T-helper 1 cell treated with Interleukin-12 subunit alpha and Interleukin-12 subunit beta and Interleukin-4 antibody, amounts not matched to agents 30 μg/mL and 1 μg/mL, for 36 hours (primary cell): Measurements from ENCODE around the gene ST7L.
"Not testable (repeated sequence)": the region's sequence is repeated elsewhere in the genome, so short reads cannot be mapped to it uniquely, and the experiment has no call there.

ENCODE experiments used
- H3K27ac Mint-ChIP-seq: one replicate; pipeline ENCODE4 v1.8.0; 2021; ENCODE audit warnings: mild to moderate bottlenecking, mixed read lengths
- H3K27me3 Mint-ChIP-seq: one replicate; pipeline ENCODE4 v1.8.0; 2021; ENCODE audit warnings: low read depth, mixed read lengths
- H3K36me3 Mint-ChIP-seq: one replicate; pipeline ENCODE4 v1.8.0; 2021; ENCODE audit warnings: low read depth, mixed read lengths
- H3K4me1 Mint-ChIP-seq: one replicate; pipeline ENCODE4 v1.8.0; 2021; ENCODE audit warnings: low read depth, mixed read lengths
- H3K4me3 Mint-ChIP-seq: one replicate; pipeline ENCODE4 v1.8.0; 2021; ENCODE audit warnings: mild to moderate bottlenecking, moderate library complexity, mixed read lengths
- H3K9me3 Mint-ChIP-seq: one replicate; pipeline ENCODE4 v1.8.0; 2021; ENCODE audit warnings: mixed read lengths

ST7L gene

GRCh38 chr1:112628516-112628915, 9.6 kb upstream of the ST7L start:
- Mint-ChIP-seq H3K27me3 (no peaks in the 10 kb centered on the region), H3K4me1 (peaks cover 60% of the 10 kb centered on the region), H3K36me3 (peaks cover 31% of the 10 kb centered on the region), H3K4me3 (no peak overlapping the region), H3K27ac (no peak overlapping the region), H3K9me3 (no peaks in the 10 kb centered on the region)

DNA sequence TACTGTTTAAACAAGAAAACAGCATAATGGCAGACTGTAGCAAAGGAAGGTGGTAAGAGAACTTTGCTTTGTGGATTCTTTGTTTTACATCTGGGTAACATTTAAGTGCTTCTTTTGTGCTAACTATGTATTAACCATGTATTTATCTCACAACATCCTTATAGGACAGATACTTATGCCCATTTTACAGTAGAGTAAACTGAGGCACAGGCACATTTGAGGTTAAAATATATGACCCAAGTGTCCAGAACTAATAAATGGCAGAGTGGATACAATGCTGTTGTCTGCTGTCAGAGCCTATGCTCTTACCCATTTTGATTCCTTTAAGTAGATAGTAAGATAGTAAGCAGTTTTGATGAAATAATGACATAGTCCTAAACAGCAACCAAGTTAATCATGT, 7.9 kb upstream of the ST7L start:
- H3K36me3 Mint-ChIP-seq, result peaks cover 38% of the 10 kb centered on the region
- H3K4me3 Mint-ChIP-seq, result no peak overlapping the region
- no peak overlapping the region for H3K27ac Mint-ChIP-seq
- H3K4me1 Mint-ChIP-seq, result peaks cover 58% of the 10 kb centered on the region
- H3K9me3 Mint-ChIP-seq, result no peaks in the 10 kb centered on the region
- H3K27me3 Mint-ChIP-seq, result no peaks in the 10 kb centered on the region

GRCh38 chr1:112626193-112626592, 7.3 kb upstream of the ST7L start:
- H3K4me1 Mint-ChIP-seq, result peaks cover 59% of the 10 kb centered on the region
- no peak overlapping the region for H3K4me3 Mint-ChIP-seq
- no peak overlapping the region for H3K27ac Mint-ChIP-seq
- no peaks in the 10 kb centered on the region for H3K9me3 Mint-ChIP-seq
- peaks cover 38% of the 10 kb centered on the region for H3K36me3 Mint-ChIP-seq
- H3K27me3 Mint-ChIP-seq, result no peaks in the 10 kb centered on the region

GRCh38 chr1:112625696-112626095, 6.8 kb upstream of the ST7L start:
- H3K9me3 Mint-ChIP-seq, result no peaks in the 10 kb centered on the region
- no peak overlapping the region for H3K27ac Mint-ChIP-seq
- peaks cover 58% of the 10 kb centered on the region for H3K4me1 Mint-ChIP-seq
- H3K27me3 Mint-ChIP-seq, result no peaks in the 10 kb centered on the region
- no peak overlapping the region for H3K4me3 Mint-ChIP-seq
- H3K36me3 Mint-ChIP-seq, result peaks cover 37% of the 10 kb centered on the region

- H3K9me3 Mint-ChIP-seq, H3K27me3 Mint-ChIP-seq, H3K4me3 Mint-ChIP-seq: not testable (repeated sequence)
- Mint-ChIP-seq H3K36me3 (peaks cover 39% of the 10 kb centered on the region), H3K27ac (peak overlapping the region; percentile 67), H3K4me1 (peaks cover 55% of the 10 kb centered on the region)
Observed at GRCh38 chr1:112624493-112624892, 5.6 kb upstream of the ST7L start.

- peak overlapping the region; percentile 99 for H3K4me3 Mint-ChIP-seq
- peaks cover 23% of the 10 kb centered on the region for H3K36me3 Mint-ChIP-seq
- H3K27me3 Mint-ChIP-seq, result no peaks in the 10 kb centered on the region
- H3K9me3 Mint-ChIP-seq, result no peaks in the 10 kb centered on the region
- H3K4me1 Mint-ChIP-seq, result peaks cover 44% of the 10 kb centered on the region
- H3K27ac Mint-ChIP-seq, result peak overlapping the region; percentile 100
Observed at GRCh38 chr1:112620377-112620695, 1.4 kb upstream of the ST7L start.

GRCh38 chr1:112619518-112620376, 806 bp upstream of the ST7L start, which contains the start of gene CAPZA1:
Gene CAPZA1 (plus strand): TSS chr1:112619832. CDS start chr1:112619845, 13 bp downstream.
- peak within 1 kb of the TSS; percentile 100 for H3K27ac Mint-ChIP-seq
- peaks cover 18% of the 10 kb centered on the region for H3K36me3 Mint-ChIP-seq
- no peaks in the 10 kb centered on the region for H3K9me3 Mint-ChIP-seq
- peaks cover 38% of the 10 kb centered on the region for H3K4me1 Mint-ChIP-seq
- no peaks in the 10 kb centered on the region for H3K27me3 Mint-ChIP-seq
- H3K4me3 Mint-ChIP-seq, result peak within 1 kb of the TSS; percentile 99

GRCh38 chr1:112618114-112618720, 724 bp downstream of the ST7L start:
- Mint-ChIP-seq H3K4me1 (peaks cover 31% of the 10 kb centered on the region), H3K27me3 (no peaks in the 10 kb centered on the region), H3K27ac (peak overlapping the region; percentile 100), H3K36me3 (peaks cover 19% of the 10 kb centered on the region), H3K4me3 (peak overlapping the region; percentile 99), H3K9me3 (no peaks in the 10 kb centered on the region)

- no peak overlapping the region for H3K27ac Mint-ChIP-seq
- no peaks in the 10 kb centered on the region for H3K27me3 Mint-ChIP-seq
- peaks cover 9% of the 10 kb centered on the region for H3K36me3 Mint-ChIP-seq
- H3K9me3 Mint-ChIP-seq, result no peaks in the 10 kb centered on the region
- H3K4me3 Mint-ChIP-seq, result no peak overlapping the region
- H3K4me1 Mint-ChIP-seq, result peaks cover 21% of the 10 kb centered on the region
Observed at GRCh38 chr1:112614460-112615065, 4.4 kb downstream of the ST7L start.

GRCh38 chr1:112605633-112606327, 13.2 kb downstream of the ST7L start:
- Mint-ChIP-seq H3K27me3 (no peaks in the 10 kb centered on the region), H3K4me3 (no peak overlapping the region), H3K27ac (no peak overlapping the region), H3K4me1 (peaks cover 10% of the 10 kb centered on the region), H3K36me3 (peaks cover 20% of the 10 kb centered on the region), H3K9me3 (no peaks in the 10 kb centered on the region)

GRCh38 chr1:112603541-112603940, 15.4 kb downstream of the ST7L start:
- no peak overlapping the region for H3K27ac Mint-ChIP-seq
- H3K27me3 Mint-ChIP-seq, result no peaks in the 10 kb centered on the region
- H3K9me3 Mint-ChIP-seq, result no peaks in the 10 kb centered on the region
- peaks cover 7% of the 10 kb centered on the region for H3K4me1 Mint-ChIP-seq
- H3K4me3 Mint-ChIP-seq, result no peak overlapping the region
- H3K36me3 Mint-ChIP-seq, result peaks cover 18% of the 10 kb centered on the region

DNA sequence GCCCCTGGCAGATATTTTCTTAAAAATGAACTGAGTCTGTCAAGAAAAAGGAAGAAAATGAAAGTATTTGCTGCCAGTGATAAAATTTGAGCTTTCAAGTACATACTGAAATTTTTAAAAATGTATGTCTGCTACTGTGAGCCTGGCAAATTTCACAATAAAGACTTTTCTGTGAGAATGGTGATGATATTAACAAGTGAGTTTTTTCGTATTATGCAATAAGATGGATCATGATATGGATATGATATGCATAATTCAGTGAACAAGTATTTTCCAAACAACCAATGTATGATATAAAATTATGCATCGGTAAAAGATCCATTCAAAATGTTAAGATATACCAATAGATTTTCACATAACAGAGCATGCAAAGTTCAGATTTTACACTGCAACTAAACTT, 15.9 kb downstream of the ST7L start:
- H3K9me3 Mint-ChIP-seq, result no peaks in the 10 kb centered on the region
- H3K27ac Mint-ChIP-seq, result no peak overlapping the region
- H3K4me3 Mint-ChIP-seq, result no peak overlapping the region
- no peaks in the 10 kb centered on the region for H3K27me3 Mint-ChIP-seq
- H3K4me1 Mint-ChIP-seq, result peaks cover 7% of the 10 kb centered on the region
- peaks cover 16% of the 10 kb centered on the region for H3K36me3 Mint-ChIP-seq

DNA sequence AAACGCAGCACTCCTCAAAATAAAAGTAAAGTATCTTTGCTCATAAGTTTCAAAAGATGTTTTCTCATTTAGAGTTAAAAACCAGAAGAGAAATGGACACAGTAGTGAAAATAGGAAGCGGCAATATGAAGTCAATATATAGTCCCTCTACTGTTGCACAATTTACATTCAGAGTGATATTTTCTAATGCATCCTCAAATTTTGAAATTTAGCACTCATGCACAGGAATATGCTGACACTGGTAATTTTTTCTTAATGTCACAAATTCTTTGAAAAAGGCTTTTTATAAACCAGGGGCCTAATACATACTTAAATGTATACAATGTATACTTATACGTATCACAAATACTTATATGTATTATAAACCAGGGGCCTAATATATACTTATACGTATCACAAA, 19.5 kb downstream of the ST7L start:
- Mint-ChIP-seq H3K4me1 (no peaks in the 10 kb centered on the region), H3K4me3 (no peak overlapping the region), H3K27ac (no peak overlapping the region), H3K27me3 (no peaks in the 10 kb centered on the region), H3K9me3 (no peaks in the 10 kb centered on the region), H3K36me3 (peaks cover 8% of the 10 kb centered on the region)

DNA sequence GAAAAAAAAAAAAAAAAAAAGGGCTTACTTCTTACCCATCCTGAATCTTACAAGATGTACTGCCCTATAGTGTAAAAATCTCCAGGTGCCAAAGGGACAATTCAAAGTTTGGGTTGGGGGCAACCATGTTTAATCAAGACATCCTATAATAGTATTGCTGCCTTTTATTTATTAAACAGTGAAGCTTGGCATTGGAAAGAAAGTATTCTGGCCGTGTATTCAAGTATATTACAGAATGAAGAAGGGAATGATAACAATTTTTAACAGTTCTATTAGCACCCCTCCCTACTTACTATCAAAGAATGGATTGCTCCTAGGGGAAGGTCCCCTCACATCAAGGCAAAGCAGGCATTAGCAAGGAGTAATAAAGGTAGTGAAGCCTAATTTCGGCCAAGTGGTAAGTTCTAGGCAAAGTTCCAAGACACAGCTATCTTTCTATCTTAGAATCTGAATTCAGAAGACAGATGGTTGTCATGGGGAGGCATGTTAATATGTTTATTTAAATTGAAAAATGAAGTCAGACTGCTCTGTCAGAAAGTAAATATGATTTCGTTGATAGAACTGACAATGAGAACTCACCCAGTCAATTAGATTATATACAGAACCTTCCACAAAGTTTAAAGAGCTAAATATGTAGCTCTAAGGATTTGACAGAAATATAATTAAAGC, 24.6 kb downstream of the ST7L start:
- H3K4me1 Mint-ChIP-seq, result no peaks in the 10 kb centered on the region
- H3K9me3 Mint-ChIP-seq, result peaks cover 10% of the 10 kb centered on the region
- peaks cover 9% of the 10 kb centered on the region for H3K36me3 Mint-ChIP-seq
- no peak overlapping the region for H3K4me3 Mint-ChIP-seq
- H3K27me3 Mint-ChIP-seq, result no peaks in the 10 kb centered on the region
- H3K27ac Mint-ChIP-seq, result no peak overlapping the region
